ENCODE measurements around the gene PIK3R6.
"Not testable (repeated sequence)": the region's sequence is repeated elsewhere in the genome, so short reads cannot be mapped to it uniquely, and the experiment has no call there.

PIK3R6 gene

DNA sequence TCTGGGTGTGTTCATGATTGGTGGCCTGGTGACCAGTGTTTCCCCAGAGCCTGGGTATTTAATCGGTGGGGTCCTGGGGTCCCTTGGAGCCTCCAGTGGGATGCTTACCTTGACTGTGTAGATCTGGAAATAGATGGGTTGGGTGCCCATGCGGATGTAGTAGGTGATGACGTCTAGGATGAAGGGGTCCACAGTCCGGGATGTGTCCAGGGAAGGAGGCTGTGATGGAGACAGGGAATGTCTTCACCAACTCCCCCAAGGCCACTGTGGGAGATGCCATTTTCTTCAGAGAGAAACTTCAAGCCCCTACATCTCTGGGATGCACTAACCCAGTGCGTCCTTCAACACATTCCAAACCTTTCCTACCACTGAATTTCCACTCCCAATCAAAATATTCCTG, 44.2 kb downstream of the PIK3R6 start:
- DNase-seq: no peak

DNA sequence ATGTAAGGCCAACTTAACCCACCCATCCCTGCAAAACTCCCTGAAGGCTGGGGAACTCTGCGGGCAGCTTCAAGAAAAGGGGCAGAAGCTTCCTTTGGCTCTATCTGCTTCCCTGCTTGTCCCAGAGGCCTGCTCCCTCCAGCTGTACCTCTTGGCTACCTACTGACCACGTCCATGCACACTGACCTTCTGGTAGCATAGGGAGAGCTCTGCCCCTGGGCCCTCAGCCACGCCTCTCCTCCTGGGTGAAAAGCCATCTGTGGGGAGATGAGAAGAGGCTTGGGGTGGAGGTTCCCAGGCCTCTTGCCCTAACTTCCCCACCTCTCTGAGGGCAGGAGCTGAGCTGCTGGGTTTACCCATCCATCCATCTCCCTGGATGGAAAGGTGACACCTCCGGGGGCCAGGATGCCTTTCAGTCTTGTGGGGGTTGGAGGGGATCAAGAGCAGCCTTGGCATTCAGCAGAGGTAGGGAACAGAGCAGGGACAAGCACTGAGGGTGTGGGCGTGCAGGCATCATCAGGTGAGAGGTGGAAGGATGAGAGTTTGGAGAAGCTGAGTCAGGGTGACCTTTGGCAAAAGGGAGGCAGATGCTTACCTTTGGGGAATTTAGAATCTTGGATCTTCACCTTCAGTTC, 45.0 kb downstream of the PIK3R6 start:
- DNase-seq: no peak

GRCh38 chr17:8821446-8822105, 45.9 kb downstream of the PIK3R6 start:
- no peak for DNase-seq

GRCh38 chr17:8820311-8821010, 47.0 kb downstream of the PIK3R6 start:
- DNase-seq: no peak

- no peak for DNase-seq
Observed at GRCh38 chr17:8818654-8819330, 48.7 kb downstream of the PIK3R6 start.

GRCh38 chr17:8818047-8818446, 49.4 kb downstream of the PIK3R6 start:
- DNase-seq: no peak

DNA sequence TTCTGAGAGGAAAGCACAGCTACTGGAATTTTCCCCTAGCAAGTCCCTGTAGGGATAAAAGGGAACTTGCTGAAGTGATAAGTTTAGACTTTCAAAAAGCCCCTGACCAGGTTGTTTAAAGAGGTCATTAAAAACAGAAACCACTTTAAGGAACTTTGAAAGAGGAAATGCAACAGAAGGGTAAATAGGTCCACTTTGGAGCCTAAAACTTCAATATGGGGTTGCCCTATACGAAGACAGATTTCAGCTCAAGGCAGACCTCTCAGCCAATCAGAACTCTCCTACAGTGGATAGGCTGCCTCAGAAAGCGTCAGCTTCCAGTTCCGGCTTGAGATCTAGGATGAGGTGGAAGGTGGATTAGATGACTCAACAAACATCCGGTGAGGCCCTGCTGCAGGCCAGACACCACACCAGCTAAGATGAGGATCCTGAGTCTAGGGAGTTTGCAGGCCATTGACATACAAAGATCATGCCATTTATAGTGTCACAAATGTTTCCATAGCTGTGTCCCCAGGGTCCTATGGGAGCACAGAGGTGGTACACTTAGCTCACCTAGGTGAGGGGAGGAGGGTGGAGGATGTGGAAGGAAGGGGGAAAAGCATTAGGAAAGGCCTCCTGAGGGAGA, 60.4 kb downstream of the PIK3R6 start:
- DNase-seq: no peak

DNA sequence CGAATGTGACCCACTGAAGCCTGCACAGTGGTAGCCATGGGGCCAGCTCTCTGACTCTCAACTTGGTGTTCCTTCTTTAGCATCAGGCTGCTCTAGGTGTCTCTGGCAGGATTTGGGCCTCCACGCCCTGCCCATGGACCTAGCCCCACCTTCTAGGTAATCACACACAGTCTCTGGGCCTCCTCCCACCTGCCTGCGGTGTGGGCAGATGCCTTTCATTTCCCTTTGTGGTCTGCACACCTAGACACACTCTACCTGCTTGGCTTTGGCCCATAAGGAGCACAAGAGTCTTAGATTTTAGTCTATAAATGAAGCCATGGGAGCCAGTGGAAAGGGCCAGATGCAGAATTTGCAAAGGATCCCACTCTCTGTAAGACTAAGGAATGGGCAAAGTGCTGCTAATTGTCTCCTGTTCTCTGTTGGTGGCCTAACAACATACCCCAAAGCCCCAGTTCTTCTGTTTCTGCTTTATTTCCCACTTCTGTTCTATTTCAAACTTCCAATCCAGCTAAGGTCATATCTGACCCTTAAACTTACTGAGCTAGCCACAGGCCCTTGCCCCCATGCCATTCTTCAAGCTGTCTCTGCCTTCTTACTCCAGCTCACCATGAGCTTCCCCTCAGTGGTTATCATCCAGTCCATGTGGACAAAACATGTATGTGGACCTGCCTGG, 61.1 kb downstream of the PIK3R6 start:
- no peak for DNase-seq

DNA sequence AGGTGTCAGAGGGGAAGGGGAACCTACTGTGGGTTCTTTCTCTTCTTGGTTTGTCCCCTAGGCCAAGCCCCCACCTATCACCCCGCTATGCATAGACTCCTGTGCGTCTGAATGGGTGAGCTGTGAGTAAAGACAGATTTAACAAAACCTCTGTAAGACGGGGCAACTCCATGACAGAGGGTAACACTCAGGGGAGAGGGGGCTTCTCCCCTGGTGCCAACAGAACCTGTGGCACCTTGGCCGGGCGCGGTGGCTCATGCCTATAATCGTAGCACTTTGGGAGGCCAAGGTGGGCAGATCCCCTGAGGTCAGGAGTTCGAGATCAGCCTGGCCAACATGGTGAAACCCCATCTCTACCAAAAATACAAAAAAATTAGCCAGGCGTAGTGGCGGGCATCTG, 62.1 kb downstream of the PIK3R6 start:
- DNase-seq: not testable (repeated sequence)

GRCh38 chr17:8803531-8804420, 63.7 kb downstream of the PIK3R6 start:
- DNase-seq: no peak

- DNase-seq: no peak
Observed at GRCh38 chr17:8801135-8801840, 66.2 kb downstream of the PIK3R6 start.

GRCh38 chr17:8800656-8801055, 66.8 kb downstream of the PIK3R6 start:
- DNase-seq: no peak

DNA sequence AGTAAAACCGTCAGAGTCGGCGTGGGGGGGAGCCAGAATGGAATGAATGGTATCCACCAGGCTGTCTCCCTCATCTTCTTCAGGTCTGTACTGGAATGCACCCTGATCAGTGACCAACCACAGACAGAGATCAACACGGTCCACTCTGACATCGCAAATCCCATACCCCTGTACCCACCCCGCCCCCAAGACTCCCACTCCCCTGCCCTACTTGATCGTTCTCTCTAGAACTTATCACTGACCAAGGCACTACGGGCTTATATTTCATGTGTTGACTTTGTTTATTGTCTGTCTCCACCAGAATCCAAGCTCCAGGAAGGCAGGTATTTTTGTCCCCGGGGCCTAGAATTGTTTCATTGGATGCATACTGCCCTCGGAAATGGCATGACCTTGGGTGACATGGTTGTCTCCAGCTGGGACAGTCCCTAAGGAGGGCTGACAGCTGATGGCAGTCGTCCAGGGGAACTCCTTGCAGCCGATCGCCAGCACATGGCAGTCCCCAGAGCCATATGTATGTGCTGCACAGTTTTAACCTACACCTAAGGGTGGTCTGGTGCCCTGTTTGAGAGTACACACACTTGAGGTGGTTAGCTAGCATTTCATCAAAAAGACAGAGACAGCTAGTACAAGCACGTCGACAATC, 67.8 kb downstream of the PIK3R6 start:
- no peak for DNase-seq

- peak; percentile 6 for DNase-seq
Observed at GRCh38 chr17:8798846-8799569, 68.5 kb downstream of the PIK3R6 start, which contains the start of gene MFSD6L. Gene MFSD6L, minus strand, starts transcription at chr17:8799365. Its CDS starts 245 bp downstream, at chr17:8799120.

DNA sequence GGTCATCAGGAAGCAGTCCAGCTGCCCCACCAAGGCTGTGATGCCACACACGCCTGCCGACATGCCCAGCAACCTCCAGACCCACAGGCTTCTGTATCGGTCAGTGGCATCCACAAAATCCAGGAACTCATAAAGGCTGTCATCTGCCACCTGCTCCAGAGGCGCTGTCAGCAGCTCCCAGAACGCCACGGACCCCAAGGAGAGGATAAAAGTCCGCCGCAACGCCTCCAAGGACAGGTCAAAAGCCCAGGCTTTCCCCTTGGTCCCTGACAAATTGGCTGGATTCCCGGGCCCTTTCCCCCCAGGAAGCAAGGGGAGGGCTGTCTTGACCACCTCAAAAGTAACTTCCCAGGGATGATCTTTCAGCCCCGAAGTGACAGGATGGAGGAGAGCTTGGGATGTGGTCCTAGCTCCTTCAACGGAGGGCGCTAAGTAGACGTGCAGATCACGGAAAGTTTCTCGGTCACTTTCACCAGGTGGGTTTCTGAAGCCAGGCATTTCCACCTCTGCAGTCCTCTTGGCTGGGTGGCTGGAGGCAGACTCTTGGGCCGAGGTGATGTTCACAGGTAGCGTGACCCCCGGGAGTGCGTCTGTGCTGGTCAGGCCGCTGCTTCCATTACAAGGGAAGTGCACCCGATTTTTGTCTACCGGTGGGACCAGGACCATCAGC, 69.2 kb downstream of the PIK3R6 start:
- DNase-seq: no peak

- no peak for DNase-seq
Observed at GRCh38 chr17:8797621-8798175, 69.8 kb downstream of the PIK3R6 start.

DNA sequence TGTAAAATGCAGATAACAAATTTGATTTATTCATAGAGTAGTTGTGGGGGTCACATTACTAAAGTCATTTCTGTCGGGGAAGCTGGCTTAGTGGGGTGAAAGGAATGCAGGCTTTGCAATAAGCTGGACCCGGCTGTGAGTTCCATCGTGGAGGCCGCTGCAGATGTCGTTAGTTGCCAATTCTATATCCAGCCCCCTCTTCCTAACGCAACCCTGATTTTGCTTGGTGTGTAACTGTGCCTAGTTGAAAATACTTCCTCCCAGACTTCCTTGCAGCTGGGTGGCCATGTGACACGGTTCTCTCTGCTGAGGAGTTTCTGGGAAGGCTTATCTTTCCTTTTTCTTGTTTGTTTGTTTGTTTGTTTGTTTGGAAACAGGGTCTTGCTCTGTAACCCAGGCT, 72.8 kb downstream of the PIK3R6 start:
- DNase-seq: no peak

DNA sequence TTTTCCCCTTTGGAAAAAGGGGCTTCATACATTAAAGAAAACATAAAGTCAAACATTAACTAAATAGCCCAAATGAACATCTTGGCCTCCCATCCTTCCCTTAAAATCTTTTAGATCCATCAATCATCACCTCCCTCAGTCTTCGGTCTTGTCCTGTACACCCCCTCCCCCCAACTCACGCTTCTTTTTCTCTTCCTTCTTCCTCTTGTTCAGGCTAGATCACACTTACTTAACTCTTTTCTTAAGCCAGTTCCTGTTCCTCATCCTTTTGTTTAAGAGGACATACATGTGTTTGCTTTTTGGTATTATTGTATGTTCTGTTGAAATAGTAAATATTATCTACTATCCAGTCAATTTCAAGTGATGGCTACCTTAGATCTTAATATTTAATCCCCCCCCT, 73.8 kb downstream of the PIK3R6 start:
- DNase-seq: no peak

GRCh38 chr17:8792646-8793045, 74.8 kb downstream of the PIK3R6 start:
- no peak for DNase-seq

All from DMS153 (cell line).